Fibroblast of the aortic adventitia (primary cell): Measurements from ENCODE around the gene CRHR1. TPM values are rescaled to one million over a fixed set of nuclear protein-coding genes. Genes with fewer than 3 reads are reported as not detected.

Experiments
- DNase-seq: peaks from one replicate; pipeline ENCODE4 v3.0.0-alpha.2; 2010; ENCODE audit warnings: low read depth
- H3K4me3 ChIP-seq: 2 replicates; pipeline ENCODE4 v1.5.1; 2011; ENCODE audit warnings: low read depth, mild to moderate bottlenecking, control low read depth, low read length, moderate library complexity
- CTCF ChIP-seq: IDR thresholded peaks from 2 replicates; pipeline ENCODE4 v1.5.1; 2011; ENCODE audit warnings: mild to moderate bottlenecking, low read length, control low read depth, inconsistent platforms; ENCODE audit not compliant: insufficient read depth
- total RNA-seq: library from RNA; depleted of rRNA; stranded (reverse); fragments of >200 nt; gene quantifications from 2 replicates; pipeline ENCODE4 v1.2.3, GENCODE V29; 2012; ENCODE audit warnings: low replicate concordance

Gene CRHR1
- not detected in 2 replicates for total RNA-seq

GRCh38 chr17:45784293-45784740, at the start of gene CRHR1:
Gene CRHR1, plus strand, starts transcription at chr17:45784320. Its CDS starts 225 bp downstream, at chr17:45784545.
- DNase-seq: no peak
- H3K4me3 ChIP-seq: no peak within 1 kb of the TSS
- TF ChIP-seq CTCF: no peak

- no peak for TF ChIP-seq CTCF
- no peak overlapping the region for H3K4me3 ChIP-seq
- no peak for DNase-seq
Measured at GRCh38 chr17:45734598-45734997, 49.5 kb upstream of the CRHR1 start.

GRCh38 chr17:45735488-45735887, 48.6 kb upstream of the CRHR1 start:
- no peak for DNase-seq
- TF ChIP-seq CTCF: no peak
- H3K4me3 ChIP-seq: no peak overlapping the region

- no peak overlapping the region for H3K4me3 ChIP-seq
- no peak for DNase-seq
- TF ChIP-seq CTCF: no peak
Measured at GRCh38 chr17:45739786-45740185, 44.3 kb upstream of the CRHR1 start.

GRCh38 chr17:45740553-45741330, 43.4 kb upstream of the CRHR1 start:
- peak; percentile 3 for DNase-seq
- TF ChIP-seq CTCF: no peak
- no peak overlapping the region for H3K4me3 ChIP-seq

GRCh38 chr17:45742251-45742650, 41.9 kb upstream of the CRHR1 start:
- no peak overlapping the region for H3K4me3 ChIP-seq
- DNase-seq: no peak
- TF ChIP-seq CTCF: no peak
